Measurements from ENCODE around the gene MSANTD1.

Gene MSANTD1

DNA sequence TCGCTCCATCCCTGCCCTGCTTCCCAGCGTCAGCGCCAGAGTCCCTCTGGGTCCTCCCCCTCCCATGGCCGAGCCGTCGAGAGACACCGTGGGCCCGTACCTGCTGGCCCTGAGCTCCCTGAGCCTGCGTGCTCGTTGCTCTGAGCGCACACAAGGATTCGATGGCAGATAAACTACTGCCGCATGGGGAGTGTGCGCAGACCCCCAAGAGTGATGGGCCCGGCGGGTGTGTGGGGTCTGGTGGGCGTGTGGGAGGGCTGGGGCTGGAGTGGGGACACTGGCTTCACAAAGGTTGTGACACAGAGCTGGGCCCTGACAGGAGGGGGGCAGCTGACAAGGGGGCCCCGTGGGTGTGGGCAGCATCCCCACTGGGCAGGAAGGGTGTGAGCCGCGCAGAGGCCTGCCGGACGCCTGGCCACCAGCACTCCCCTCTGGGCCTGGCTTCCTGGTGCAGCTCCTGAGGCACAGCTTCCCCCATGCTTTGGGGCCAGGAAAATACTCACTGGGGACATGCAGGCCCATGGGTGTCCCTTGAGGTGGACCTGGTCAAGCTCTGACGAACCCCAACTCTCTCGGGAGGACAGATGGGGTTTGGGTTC, 39.1 kb downstream of the MSANTD1 start:
- no peak overlapping the region for H3K9ac ChIP-seq (ENCODE audit: low read length)
- no peaks in the 10 kb centered on the region for H3K4me1 ChIP-seq (ENCODE audit: insufficient read depth, low read length, severe bottlenecking)
- no peaks in the 10 kb centered on the region for H3K9me3 ChIP-seq (ENCODE audit: low read length)
- H4K20me1 ChIP-seq (ENCODE audit: insufficient read depth, low read length): no peaks in the 10 kb centered on the region
- no peaks in the 10 kb centered on the region for H3K79me2 ChIP-seq (ENCODE audit: insufficient read depth, low read length)
- no peaks in the 10 kb centered on the region for H3K27me3 ChIP-seq (ENCODE audit: insufficient read depth, low read length)
- H3K27ac ChIP-seq (ENCODE audit: low read depth, low read length, poor library complexity, severe bottlenecking): no peak overlapping the region
- no peak overlapping the region for H3K4me3 ChIP-seq (ENCODE audit: low read depth, low read length, poor library complexity, severe bottlenecking)
- no peaks in the 10 kb centered on the region for H3K9me2 ChIP-seq (ENCODE audit: low read depth, low read length)
- no peak overlapping the region for H3K4me2 ChIP-seq (ENCODE audit: low read length)
- TF ChIP-seq CTCF (IDR thresholded peaks at IDR 0.05; ENCODE audit: low read length): no peak
- no peak for TF ChIP-seq EZH2 (IDR thresholded peaks at IDR 0.05; ENCODE audit: borderline replicate concordance, low read length)
- no peaks in the 10 kb centered on the region for H3K36me3 ChIP-seq (ENCODE audit: insufficient read depth, low read length)
- H3F3A ChIP-seq (ENCODE audit: insufficient read depth, low read length): no peaks in the 10 kb centered on the region
- H2AFZ ChIP-seq (ENCODE audit: low read length): no peak overlapping the region

GRCh38 chr4:3288571-3289094, 39.7 kb downstream of the MSANTD1 start:
- Histone ChIP-seq H3K4me3 (ENCODE audit: low read depth, low read length, poor library complexity, severe bottlenecking) (no peak overlapping the region), H3K27me3 (ENCODE audit: insufficient read depth, low read length) (no peaks in the 10 kb centered on the region), H3K9me2 (ENCODE audit: low read depth, low read length) (no peaks in the 10 kb centered on the region), H3K4me1 (ENCODE audit: insufficient read depth, low read length, severe bottlenecking) (peaks cover 3% of the 10 kb centered on the region), H2AFZ (ENCODE audit: low read length) (no peak overlapping the region), H4K20me1 (ENCODE audit: insufficient read depth, low read length) (no peaks in the 10 kb centered on the region), H3K36me3 (ENCODE audit: insufficient read depth, low read length) (no peaks in the 10 kb centered on the region), H3K9ac (ENCODE audit: low read length) (no peak overlapping the region), H3K4me2 (ENCODE audit: low read length) (no peak overlapping the region), H3F3A (ENCODE audit: insufficient read depth, low read length) (no peaks in the 10 kb centered on the region), H3K27ac (ENCODE audit: low read depth, low read length, poor library complexity, severe bottlenecking) (no peak overlapping the region), H3K9me3 (ENCODE audit: low read length) (no peaks in the 10 kb centered on the region), H3K79me2 (ENCODE audit: insufficient read depth, low read length) (no peaks in the 10 kb centered on the region)
- no peak for TF ChIP-seq CTCF (IDR thresholded peaks at IDR 0.05; ENCODE audit: low read length)
- no peak for TF ChIP-seq EZH2 (IDR thresholded peaks at IDR 0.05; ENCODE audit: borderline replicate concordance, low read length)

DNA sequence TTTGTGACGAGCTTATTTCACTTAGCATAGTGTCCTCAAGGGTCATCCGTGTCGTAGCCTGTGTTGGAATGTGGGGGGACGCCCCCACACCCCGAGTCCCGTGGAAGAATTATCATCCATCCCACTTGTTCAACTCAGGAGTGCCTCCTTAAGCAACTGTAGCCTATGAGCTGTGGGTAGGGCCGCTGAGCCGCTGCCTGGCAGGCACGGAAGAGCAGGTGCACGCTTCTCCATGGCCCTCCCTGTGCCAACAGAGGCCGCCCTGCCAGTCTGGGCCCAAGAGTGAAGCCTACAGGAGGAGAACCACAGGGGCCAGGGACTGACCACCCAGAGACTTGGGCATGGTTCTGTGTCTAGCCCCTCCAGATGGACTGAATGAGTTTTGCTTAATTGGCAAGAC, 41.5 kb downstream of the MSANTD1 start:
- no peak overlapping the region for H3K4me2 ChIP-seq (ENCODE audit: low read length)
- peaks cover 5% of the 10 kb centered on the region for H3K4me1 ChIP-seq (ENCODE audit: insufficient read depth, low read length, severe bottlenecking)
- no peaks in the 10 kb centered on the region for H3F3A ChIP-seq (ENCODE audit: insufficient read depth, low read length)
- no peaks in the 10 kb centered on the region for H4K20me1 ChIP-seq (ENCODE audit: insufficient read depth, low read length)
- H3K9me3 ChIP-seq (ENCODE audit: low read length): no peaks in the 10 kb centered on the region
- no peak overlapping the region for H3K9ac ChIP-seq (ENCODE audit: low read length)
- no peaks in the 10 kb centered on the region for H3K27me3 ChIP-seq (ENCODE audit: insufficient read depth, low read length)
- no peak overlapping the region for H3K27ac ChIP-seq (ENCODE audit: low read depth, low read length, poor library complexity, severe bottlenecking)
- no peaks in the 10 kb centered on the region for H3K9me2 ChIP-seq (ENCODE audit: low read depth, low read length)
- H3K4me3 ChIP-seq (ENCODE audit: low read depth, low read length, poor library complexity, severe bottlenecking): no peak overlapping the region
- H3K36me3 ChIP-seq (ENCODE audit: insufficient read depth, low read length): no peaks in the 10 kb centered on the region
- no peaks in the 10 kb centered on the region for H3K79me2 ChIP-seq (ENCODE audit: insufficient read depth, low read length)
- no peak overlapping the region for H2AFZ ChIP-seq (ENCODE audit: low read length)
- no peak for TF ChIP-seq EZH2 (IDR thresholded peaks at IDR 0.05; ENCODE audit: borderline replicate concordance, low read length)
- TF ChIP-seq CTCF (IDR thresholded peaks at IDR 0.05; ENCODE audit: low read length): no peak
